Astrocyte of the cerebellum (primary cell): ENCODE measurements around the gene TSPAN32.

Experiments
- DNase-seq: peaks from one replicate; pipeline ENCODE4 v3.0.0-alpha.2; 2011; ENCODE audit warnings: low read depth
- H3K4me3 ChIP-seq: 2 replicates; pipeline ENCODE4 v1.5.1; 2011; ENCODE audit warnings: mild to moderate bottlenecking, low read depth, low read length, moderate library complexity
- CTCF ChIP-seq: IDR thresholded peaks from 2 replicates; pipeline ENCODE4 v1.5.1; 2012; ENCODE audit warnings: low read length, low read depth, moderate library complexity, mild to moderate bottlenecking; ENCODE audit errors: missing control alignments
- in situ Hi-C: cut with HindIII; loops from 2 replicates; pipeline ENCODE4 v1.10.0; 2017; ENCODE audit warnings: low sequenced_read_pairs

Gene TSPAN32

GRCh38 chr11:2301631-2302305 is at the start of gene TSPAN32, which contains the start of gene C11orf21:
TSS of gene TSPAN32 (plus strand) at chr11:2302013. CDS start at chr11:2302150, 137 bp downstream.
TSS of gene C11orf21 (minus strand) at chr11:2301918. CDS start at chr11:2301808, 110 bp downstream.
- H3K4me3 ChIP-seq, result no peak within 1 kb of the TSS
- in situ Hi-C loops, result no loop called here
- TF ChIP-seq CTCF, result no peak
- no peak for DNase-seq

DNA sequence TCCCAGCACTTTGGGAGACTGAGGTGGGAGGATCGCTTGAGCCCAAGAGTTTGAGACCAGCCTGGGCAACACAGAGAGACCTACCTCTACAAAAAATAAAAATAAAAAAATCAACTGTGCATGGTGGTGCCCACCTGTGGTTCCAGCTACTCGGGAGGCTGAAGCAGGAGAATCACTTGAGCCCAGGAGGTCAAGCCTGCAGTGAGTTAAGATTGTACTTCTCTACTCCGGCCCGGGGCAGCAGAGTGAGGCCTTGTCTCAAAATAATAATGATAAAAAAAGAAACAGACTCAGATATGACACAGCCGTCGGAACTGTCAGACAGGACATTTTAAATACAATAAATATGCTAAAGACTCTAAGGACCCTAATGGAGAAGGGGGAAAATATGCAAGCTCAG is 49.8 kb upstream of the TSPAN32 start:
- in situ Hi-C loops, result no loop called here
- no peak for TF ChIP-seq CTCF
- H3K4me3 ChIP-seq, result no peak overlapping the region
- no peak for DNase-seq

DNA sequence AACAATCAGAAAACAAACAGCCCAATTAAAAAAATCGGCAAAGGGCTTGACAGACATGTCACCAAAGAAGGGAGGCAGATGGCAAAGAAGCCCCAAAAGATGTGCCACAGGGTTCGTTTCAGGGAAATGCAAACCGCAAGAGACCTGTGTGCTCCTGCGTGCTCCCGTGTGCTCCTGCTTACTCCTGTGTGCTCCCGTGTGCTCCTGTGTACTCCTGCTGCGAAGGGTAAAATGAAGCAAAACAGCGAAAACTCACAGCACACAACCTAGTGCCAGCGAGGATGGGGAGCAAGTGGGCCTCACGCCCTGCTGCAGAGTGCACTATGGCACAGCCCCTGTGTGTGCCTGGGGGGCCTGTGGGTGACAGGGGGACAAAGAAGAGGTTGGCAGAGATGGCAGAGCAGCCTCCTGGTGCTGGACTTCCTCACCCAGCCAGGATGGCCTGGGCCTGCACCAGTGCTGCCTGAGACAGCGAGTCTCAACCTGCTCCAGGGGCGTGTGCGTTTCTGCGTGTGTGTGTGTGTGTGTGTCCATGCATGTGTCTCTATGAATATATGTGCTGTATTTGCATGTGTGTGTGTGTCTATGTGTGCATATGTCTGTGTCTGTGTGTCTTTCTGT is 45.4 kb upstream of the TSPAN32 start:
- TF ChIP-seq CTCF, result no peak
- no peak for DNase-seq
- in situ Hi-C loops, result no loop called here
- no peak overlapping the region for H3K4me3 ChIP-seq

DNA sequence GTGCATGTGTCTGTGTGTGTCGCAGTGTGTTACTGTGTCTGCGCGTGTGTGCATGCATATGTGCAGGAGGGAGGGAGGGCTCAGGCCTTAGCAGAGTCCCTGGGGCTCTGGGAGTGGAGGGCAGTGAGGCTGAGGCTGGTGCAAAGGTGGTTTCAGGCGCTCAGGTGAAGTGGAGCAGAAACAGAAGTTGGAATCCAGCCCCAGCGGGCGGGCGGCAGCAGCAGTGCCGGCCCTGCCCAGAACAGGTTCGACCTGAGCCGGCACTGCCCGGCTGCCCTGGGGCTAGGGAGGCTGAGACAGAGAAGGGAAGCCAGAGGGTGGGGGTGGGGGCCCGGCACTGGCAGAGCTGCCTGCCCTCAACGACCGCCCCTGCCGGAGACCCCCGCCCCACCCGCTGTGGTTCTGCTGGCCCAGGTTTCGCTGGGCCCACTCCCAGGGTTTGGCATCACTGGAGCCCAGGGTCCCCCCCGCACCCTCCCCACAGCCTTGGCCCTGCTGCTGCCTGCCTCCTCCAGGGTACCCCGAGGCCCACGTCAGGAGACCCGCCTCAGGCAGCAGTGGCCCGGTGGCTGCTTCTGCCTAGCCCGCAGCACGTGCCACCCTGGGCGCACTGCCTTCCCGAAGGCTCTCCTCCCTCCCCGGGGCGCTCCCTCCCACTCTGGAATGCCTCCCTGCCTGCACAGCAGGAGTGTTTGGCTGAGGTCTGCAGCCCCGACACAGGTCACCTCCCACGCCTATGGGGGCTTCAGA is 44.7 kb upstream of the TSPAN32 start:
- no peak overlapping the region for H3K4me3 ChIP-seq
- DNase-seq, result no peak
- TF ChIP-seq CTCF, result no peak
- in situ Hi-C loops, result no loop called here

DNA sequence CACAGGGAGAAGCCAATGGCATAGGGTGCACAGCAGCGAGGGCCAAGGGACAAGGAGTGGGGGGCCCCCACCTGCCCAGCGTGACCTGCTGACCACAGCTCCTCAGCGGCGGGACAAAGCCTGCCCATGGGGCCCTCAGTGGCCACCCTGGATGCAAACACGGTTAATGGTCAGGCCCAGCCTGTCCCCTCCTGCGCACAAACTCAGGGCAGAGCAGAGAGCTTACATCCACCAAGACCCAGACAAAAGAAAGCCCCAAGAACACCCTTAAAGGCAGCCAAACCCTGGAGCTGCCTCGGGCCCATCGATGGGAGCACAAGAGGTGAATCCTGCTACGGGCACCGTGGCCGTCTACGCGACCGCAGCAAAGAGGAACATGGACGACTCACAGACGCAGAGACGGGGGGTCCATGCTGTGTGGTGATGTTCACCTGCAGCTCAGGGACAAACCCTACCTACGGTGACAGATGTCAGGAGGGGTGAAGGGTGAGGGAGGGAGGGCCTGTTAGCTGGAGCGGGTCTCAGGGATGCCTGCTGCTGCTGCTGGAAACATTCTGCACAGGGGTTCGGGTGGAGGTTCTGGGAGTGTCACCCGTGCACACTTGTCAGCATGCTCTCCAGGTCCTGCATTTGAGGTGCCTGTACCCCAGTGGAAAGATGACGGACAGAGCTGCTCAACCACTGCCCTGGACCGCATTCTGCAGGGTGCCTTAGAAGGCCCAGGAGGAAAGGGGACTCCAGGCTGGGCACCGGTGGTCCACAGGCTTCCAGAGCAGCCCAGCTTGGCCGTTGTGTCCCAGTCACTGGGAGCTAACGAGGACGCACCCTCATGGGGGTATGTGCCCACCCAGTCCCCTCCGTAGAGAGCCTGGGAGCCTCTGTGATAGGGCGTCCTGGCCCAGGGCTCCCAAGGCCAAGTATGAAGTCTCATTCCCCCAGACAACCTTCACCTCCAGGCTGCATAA is 43.0 kb upstream of the TSPAN32 start:
- H3K4me3 ChIP-seq, result no peak overlapping the region
- no peak for TF ChIP-seq CTCF
- no peak for DNase-seq
- in situ Hi-C loops, result no loop called here

DNA sequence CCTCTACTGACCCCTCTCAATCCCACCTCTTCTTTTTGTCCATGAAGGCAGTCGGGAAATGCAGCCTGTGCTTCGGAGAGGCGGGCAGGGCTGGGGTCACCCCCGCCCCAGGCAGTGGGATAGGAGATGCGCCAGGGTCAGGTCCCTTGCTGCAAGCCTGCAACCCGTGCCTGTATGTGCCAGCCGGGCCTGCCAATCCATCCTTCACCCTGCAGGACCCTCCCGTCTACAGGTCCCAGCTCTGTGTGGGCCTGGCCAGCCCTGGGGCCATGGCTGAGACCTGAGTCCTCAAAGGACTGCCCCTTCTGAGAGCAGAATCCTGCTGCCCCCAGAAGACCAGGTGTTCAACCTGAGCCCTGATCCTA is 42.4 kb upstream of the TSPAN32 start:
- TF ChIP-seq CTCF, result no peak
- in situ Hi-C loops, result no loop called here

More for the DNA sequence above, 42.4 kb upstream of the TSPAN32 start:
- H3K4me3 ChIP-seq, result no peak overlapping the region
- DNase-seq, result no peak
